Upper lobe of right lung (tissue), 1 donor: ENCODE data around the gene CFB. TPM values are rescaled to one million over a fixed set of nuclear protein-coding genes. Genes with fewer than 3 reads are reported as not detected.
A peak's percentile ranks its signal among the peaks of the same experiment; 100 is the strongest.

Source experiments
- ATAC-seq: fragments of 200-7000 bp; cut with Tn5 transposase; one replicate; pipeline ENCODE4 v1.9.1; 2020; ENCODE audit warnings: mild to moderate bottlenecking, moderate library complexity
- DNase-seq: peaks from one replicate; pipeline ENCODE4 v3.0.0-alpha.2; 2020
- H3K27ac ChIP-seq: fragments of 200-600 bp; one replicate; pipeline ENCODE4 v1.8.0; 2022
- H3K27me3 ChIP-seq: fragments of 200-600 bp; one replicate; pipeline ENCODE4 v1.8.0; 2022; ENCODE audit warnings: mild to moderate bottlenecking
- H3K36me3 ChIP-seq: fragments of 200-600 bp; one replicate; pipeline ENCODE4 v1.8.0; 2022
- H3K4me1 ChIP-seq: fragments of 200-600 bp; one replicate; pipeline ENCODE4 v1.8.0; 2022
- H3K4me3 ChIP-seq: fragments of 200-600 bp; one replicate; pipeline ENCODE4 v1.8.0; 2022; ENCODE audit warnings: mild to moderate bottlenecking
- H3K9me3 ChIP-seq: fragments of 200-600 bp; one replicate; pipeline ENCODE4 v1.8.0; 2022
- intact Hi-C: fragments of 100-400 bp; cut with DNase I; formaldehyde crosslinking; loops from one replicate; pipeline ENCODE4 v1.11.0; 2022
- total RNA-seq: library from RNA; stranded (reverse); fragmentation: NEBNext Ultra II Directional; extraction: Animal tissue kit (Norgen Biotek cat#: 25700); gene quantifications from one replicate; pipeline ENCODE4 v1.2.1, GENCODE V29; 2021
- TF ChIP-seq, protein P1 (sequence below): fragments of 200-600 bp; IDR thresholded peaks from one replicate; pipeline ENCODE4 v1.8.0; 2022; ENCODE audit warnings: antibody characterized with exemption
- donor health status: DM: no; HTN: yes; CAD: no; lungs with severe emphysema.

CFB gene
- total RNA-seq, 1 donor from 2014 or later = 74.9 TPM

- ATAC-seq (peak; percentile 88), DNase-seq (no peak)
- Histone ChIP-seq H3K9me3 (no peaks in the 10 kb centered on the region), H3K36me3 (no peaks in the 10 kb centered on the region), H3K4me3 (no peak overlapping the region), H3K4me1 (peaks cover 12% of the 10 kb centered on the region), H3K27me3 (no peaks in the 10 kb centered on the region), H3K27ac (peak overlapping the region; percentile 6)
- TF ChIP-seq, protein P1, sequence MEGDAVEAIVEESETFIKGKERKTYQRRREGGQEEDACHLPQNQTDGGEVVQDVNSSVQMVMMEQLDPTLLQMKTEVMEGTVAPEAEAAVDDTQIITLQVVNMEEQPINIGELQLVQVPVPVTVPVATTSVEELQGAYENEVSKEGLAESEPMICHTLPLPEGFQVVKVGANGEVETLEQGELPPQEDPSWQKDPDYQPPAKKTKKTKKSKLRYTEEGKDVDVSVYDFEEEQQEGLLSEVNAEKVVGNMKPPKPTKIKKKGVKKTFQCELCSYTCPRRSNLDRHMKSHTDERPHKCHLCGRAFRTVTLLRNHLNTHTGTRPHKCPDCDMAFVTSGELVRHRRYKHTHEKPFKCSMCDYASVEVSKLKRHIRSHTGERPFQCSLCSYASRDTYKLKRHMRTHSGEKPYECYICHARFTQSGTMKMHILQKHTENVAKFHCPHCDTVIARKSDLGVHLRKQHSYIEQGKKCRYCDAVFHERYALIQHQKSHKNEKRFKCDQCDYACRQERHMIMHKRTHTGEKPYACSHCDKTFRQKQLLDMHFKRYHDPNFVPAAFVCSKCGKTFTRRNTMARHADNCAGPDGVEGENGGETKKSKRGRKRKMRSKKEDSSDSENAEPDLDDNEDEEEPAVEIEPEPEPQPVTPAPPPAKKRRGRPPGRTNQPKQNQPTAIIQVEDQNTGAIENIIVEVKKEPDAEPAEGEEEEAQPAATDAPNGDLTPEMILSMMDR = no peak
- intact Hi-C loops = no loop called here
These were observed 25.1 kb upstream of the CFB start for GRCh38 chr6:31920811-31921210.

DNA sequence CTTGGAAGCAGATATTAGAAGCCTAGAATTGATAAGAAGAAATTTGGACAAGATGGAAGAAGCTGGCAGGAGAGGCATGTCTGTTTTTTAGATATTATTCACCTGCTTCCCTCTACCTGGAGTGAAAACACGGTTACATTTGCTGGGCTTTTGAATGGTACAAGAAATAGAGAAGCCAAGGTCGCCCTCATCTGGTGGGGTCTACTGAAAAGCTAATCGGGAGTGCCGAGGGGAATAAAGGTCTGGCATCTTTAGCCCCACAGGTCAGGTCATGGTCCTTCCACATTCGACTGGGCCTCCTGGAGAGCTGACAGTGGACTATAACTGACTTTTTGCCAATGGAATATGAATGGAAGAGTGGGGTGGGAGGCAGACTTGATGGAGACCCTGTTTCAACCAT lies 23.0 kb upstream of the CFB start:
- intact Hi-C loops = no loop called here
- peaks cover 12% of the 10 kb centered on the region for H3K4me1 ChIP-seq
- peak; percentile 7 for ATAC-seq
- no peaks in the 10 kb centered on the region for H3K27me3 ChIP-seq
- no peak overlapping the region for H3K27ac ChIP-seq
- no peaks in the 10 kb centered on the region for H3K36me3 ChIP-seq
- DNase-seq = no peak
- TF ChIP-seq, protein P1 = no peak
- H3K9me3 ChIP-seq = no peaks in the 10 kb centered on the region
- no peak overlapping the region for H3K4me3 ChIP-seq

DNA sequence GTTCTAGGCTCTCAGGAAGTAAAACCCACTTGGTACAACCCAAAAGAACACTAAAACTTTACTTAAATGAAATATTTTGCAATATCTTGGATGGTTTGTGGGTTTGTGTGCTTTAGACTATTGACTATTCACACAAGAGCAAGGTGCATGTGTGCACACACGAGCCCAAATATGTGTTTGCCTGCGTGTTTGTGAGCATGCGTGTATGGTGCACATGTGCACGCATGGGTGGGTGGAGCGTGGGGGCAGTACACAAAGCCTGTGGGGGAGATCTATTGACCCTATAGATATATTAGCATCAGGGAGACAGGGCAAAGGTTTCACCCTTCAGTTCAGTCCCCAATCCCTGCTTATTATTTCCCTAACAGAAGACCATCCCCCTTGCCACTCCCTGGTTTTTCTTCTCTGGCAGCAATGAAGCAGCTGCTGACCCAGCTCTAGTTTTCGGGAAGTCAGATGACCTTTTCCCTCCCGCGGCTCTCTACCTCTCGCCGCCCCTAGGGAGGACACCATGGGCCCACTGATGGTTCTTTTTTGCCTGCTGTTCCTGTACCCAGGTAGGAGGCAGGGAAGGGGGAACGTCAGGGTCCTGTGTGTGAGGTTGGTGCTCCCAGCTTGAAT lies 18.5 kb upstream of the CFB start, which contains the start of gene C2:
Gene C2 (plus strand): TSS at position 476 of the 621 bp plus-strand sequence. CDS start 36 bp downstream, at position 512.
- Histone ChIP-seq H3K4me1 (peaks cover 7% of the 10 kb centered on the region), H3K36me3 (no peaks in the 10 kb centered on the region), H3K4me3 (peak within 1 kb of the TSS; percentile 52), H3K27me3 (no peaks in the 10 kb centered on the region), H3K27ac (peak within 1 kb of the TSS; percentile 81), H3K9me3 (no peaks in the 10 kb centered on the region)
- TF ChIP-seq, protein P1 = no peak
- intact Hi-C loops = no loop called here
- ATAC-seq = peak; percentile 77
- DNase-seq = peak; percentile 76

- intact Hi-C loops = no loop called here
These were observed 17.8 kb upstream of the CFB start for GRCh38 chr6:31927863-31928671.

GRCh38 chr6:31928672-31928939 lies 17.3 kb upstream of the CFB start:
- DNase-seq = no peak
- Histone ChIP-seq H3K27me3 (no peaks in the 10 kb centered on the region), H3K36me3 (no peaks in the 10 kb centered on the region), H3K4me1 (peaks cover 7% of the 10 kb centered on the region), H3K4me3 (peak overlapping the region; percentile 52), H3K27ac (peak overlapping the region; percentile 51), H3K9me3 (no peaks in the 10 kb centered on the region)
- no peak for ATAC-seq
- intact Hi-C loops = no loop called here
- TF ChIP-seq, protein P1 = no peak

More at GRCh38 chr6:31927863-31928671, 17.8 kb upstream of the CFB start:
- no peaks in the 10 kb centered on the region for H3K27me3 ChIP-seq
- ATAC-seq (peak; percentile 21), DNase-seq (no peak)
- no peaks in the 10 kb centered on the region for H3K36me3 ChIP-seq
- H3K27ac ChIP-seq = peak overlapping the region; percentile 81
- H3K4me3 ChIP-seq = peak overlapping the region; percentile 52
- peaks cover 7% of the 10 kb centered on the region for H3K4me1 ChIP-seq
- no peaks in the 10 kb centered on the region for H3K9me3 ChIP-seq
- TF ChIP-seq, protein P1 = no peak
